A204.1 (cell line): ENCODE data around the gene GAGE10.

Experiments used
- FAIRE-seq: peaks from 2 replicates; lab custom pipeline; 2012; peaks lifted over from hg19 to GRCh38; lab: Jason Lieb, UNC

The GAGE10 gene

DNA sequence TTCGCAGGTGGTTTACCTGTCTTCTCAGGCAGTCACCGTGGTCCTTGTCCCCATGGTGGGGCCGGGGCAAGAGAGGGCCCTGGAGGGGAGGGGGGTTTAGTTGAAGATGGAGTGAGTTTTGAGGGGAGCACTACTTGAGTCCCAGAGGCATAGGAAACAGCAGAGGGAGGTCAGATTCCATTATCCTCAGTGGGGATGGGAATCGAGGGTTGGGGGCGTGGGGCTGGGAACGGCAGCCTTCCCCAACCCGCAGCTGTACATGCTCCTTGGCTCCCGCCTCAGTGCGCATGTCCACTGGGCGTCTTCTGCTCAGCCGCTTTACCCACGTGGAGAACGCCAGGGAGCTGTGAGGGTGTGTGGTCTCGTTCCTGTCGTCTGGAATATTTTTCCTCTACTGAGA, at the start of gene GAGE10:
TSS of gene GAGE10 (plus strand) at position 301 of the 400 bp plus-strand sequence. CDS start 1,214 bp downstream, outside the sequence.
- no peak for FAIRE-seq

- no peak for FAIRE-seq
Measured at GRCh38 chrX:49254639-49255038, 48.8 kb upstream of the GAGE10 start.

DNA sequence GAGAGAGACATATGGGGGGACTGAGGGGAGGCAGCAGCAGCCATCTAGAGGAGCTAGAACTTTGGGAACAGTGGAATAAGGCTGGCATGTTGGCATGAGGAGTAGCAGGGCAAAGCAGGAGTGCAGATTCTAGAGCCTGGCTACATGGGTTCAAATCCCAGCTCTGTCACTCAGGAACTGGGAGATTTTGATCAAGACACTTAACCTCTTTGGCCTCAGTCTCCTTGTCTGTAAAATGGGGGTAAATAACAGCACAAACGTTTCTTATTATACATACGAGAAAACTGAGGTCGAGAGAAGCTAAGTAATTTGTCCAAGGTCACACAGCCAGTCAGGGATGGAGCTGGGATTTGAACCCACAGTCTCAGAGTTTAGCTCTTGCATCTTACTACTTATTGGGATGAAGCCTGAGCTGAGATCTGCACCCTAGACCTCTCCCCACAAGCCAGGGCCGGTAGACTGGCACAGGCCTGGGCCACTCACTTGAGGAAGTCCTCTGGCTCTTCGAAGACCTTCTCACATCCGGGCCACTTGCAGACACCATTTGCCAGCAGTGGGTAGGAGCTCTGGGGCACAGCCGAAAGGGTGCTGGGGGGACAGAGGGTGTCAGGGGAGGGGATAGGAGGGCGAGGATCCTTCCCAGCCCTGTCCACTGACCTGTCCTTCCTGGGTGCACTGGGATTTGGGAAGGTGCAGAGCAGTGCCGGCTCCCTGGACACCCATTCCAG, 47.0 kb upstream of the GAGE10 start:
- no peak for FAIRE-seq

GRCh38 chrX:49257074-49257790, 46.2 kb upstream of the GAGE10 start:
- no peak for FAIRE-seq

- FAIRE-seq = no peak
Measured at GRCh38 chrX:49257846-49258748, 45.3 kb upstream of the GAGE10 start.

GRCh38 chrX:49258749-49259124, 44.7 kb upstream of the GAGE10 start:
- no peak for FAIRE-seq

GRCh38 chrX:49260221-49260985, 43.0 kb upstream of the GAGE10 start:
- FAIRE-seq = no peak

DNA sequence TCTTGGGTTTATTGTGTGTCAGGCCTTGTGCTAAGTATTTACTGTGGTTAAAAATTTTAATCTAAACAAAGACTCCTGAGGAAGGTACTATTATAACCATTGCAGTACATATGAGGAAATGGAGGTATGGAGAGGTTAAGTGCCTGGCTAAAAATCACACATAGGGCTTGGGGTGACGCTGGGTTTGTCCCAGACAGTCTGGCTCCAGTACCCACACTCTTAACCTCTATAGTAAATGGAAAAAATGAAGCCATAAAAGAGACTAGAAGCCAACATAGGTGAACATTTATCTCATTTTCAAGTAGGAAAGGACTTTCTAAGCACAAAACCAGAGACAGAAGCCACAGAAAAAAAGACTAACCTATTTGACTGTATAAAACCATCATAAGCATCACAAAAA, 40.8 kb upstream of the GAGE10 start:
- FAIRE-seq = no peak

GRCh38 chrX:49263631-49264030, 39.8 kb upstream of the GAGE10 start:
- FAIRE-seq = no peak

DNA sequence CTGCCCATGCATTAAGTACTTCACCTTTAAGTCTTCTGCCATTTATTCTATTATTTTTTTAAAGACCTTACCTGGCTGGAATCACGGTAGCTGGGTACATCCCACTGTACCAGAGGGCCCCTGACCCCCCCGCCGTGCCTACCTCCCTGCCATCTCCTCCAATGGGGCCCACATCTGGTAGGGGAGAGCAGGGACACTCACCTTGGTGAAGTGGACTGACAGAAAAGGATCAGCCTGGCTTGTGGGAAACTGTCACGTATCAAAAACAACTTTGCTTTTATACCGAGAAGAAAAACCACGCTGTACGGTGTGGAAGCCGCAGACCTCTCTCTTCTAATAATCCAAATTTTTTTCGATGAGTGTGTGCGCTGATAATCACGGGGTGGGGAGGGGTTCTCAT, 39.0 kb upstream of the GAGE10 start, which contains the start of gene FOXP3:
TSS of gene FOXP3 (minus strand) at position 251 of the 400 bp plus-strand sequence. CDS start 6,205 bp downstream, outside the sequence.
- no peak for FAIRE-seq

DNA sequence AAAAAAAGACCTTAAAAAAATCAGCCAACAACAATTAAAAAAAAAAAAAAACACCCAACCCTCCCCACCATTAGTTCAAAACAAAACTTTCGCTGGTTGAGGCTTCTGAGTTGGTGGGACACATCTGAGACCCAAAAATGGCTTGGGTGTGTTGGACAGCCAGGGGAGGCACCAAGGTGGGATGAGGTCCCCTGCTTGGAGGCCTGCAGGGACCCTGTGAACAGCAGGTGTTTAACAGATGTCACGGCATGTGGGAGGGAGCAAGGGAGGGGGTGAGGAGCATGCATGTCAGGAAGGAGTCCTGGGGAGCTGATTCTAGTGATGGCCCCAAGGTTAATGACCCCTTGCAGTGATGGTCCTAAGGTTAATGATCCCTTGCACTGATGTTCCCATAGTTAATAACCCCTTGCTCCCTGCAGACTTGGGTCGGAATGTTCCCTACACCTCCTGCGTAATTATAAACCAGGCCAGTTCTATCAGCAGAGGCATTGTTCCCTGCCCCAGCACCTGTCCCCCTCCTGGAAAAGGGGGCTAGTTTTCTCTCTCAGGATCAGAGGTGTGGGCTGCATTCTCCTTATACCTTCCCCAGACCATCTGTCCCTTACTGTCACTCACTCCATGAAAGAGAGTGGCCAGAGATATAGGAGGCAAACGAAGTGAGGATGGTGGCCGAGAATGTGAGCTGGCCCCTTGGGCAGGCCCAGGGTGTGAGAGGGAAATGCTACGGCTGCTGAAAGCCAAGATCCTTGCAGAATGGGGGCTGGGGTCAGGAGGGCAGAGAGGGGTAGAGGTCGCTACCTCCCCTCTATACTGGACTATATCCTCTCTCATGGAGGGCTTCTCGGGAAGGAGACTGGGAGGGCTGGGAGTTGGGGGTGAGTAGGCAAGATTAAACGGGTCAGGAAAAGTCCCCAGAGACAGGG, 36.7 kb upstream of the GAGE10 start:
- no peak for FAIRE-seq

DNA sequence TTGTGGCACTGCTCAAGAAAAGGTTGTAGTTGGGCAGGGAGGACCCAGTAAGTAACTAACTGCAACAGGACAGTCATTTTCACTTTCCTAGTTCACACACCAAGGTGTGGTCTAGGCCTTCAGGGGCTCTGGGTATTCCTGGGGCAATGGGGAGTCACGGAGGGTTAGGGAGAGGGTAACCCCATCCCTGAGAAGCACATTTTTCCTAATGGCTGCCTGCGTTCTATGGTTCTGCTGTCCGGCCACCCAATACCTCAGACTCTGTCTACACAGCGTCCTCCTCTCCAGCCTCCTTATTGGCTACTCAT, 34.8 kb upstream of the GAGE10 start:
- no peak for FAIRE-seq

- peak; percentile 96 for FAIRE-seq
Measured at GRCh38 chrX:49269010-49269766, 34.3 kb upstream of the GAGE10 start.

- no peak for FAIRE-seq
Measured at GRCh38 chrX:49269767-49270248, 33.6 kb upstream of the GAGE10 start, which contains the start of gene PPP1R3F. Gene PPP1R3F, plus strand, starts transcription at chrX:49269793. Its CDS starts 77 bp downstream, at chrX:49269870.

GRCh38 chrX:49270249-49270921, 33.1 kb upstream of the GAGE10 start:
- FAIRE-seq = no peak

GRCh38 chrX:49271341-49271740, 32.1 kb upstream of the GAGE10 start:
- FAIRE-seq = no peak

DNA sequence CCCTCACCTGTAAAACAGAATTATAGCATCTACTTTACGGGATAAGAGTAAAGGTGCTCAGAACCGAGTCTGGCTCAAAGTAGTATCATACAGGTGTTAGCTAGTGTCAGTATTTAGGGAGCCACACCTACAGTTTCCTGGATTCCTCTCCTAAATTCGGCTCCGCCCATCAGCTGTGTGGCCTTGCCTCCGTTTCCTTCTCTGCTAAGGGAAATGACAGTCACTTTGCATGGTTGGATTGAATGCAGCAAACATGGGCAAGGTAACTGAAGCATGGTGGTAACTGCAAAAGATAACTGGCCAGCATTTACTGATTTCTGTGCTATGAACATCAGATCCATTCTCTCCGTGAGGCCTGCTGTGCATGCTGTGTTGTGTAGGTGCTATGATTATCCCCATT, 31.0 kb upstream of the GAGE10 start:
- no peak for FAIRE-seq

DNA sequence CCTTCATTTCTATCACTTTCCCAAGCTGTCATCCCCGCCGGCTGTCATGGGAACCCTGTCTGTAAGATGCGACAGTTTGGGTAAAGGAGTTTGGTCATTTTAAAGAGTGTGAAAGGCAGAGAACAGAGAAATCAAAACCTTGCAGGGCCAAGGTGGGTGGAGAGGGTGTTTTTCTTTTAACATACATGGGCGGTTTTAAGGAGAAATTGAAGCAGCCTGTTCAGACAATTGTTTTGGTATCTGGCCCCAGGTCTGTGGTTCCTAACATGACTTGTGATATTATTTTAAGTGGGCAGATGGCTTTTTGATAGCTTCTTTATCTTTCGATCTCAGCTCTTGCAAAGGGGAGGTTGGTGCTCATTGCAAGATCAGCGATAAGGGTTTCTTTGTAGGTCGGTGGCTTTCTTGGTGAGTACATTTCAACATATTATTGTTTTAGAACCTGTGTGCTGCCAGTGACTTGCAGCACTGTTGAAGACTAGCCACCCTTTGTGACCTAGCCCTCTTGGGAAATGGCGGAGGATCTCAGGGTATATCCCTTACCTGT, 30.2 kb upstream of the GAGE10 start:
- no peak for FAIRE-seq

- no peak for FAIRE-seq
Measured at GRCh38 chrX:49276207-49276606, 27.2 kb upstream of the GAGE10 start.
